Measurements from ENCODE around the gene PPP1R14B. TPM values are rescaled to one million over a fixed set of nuclear protein-coding genes. Genes with fewer than 3 reads are reported as not detected.
A peak's percentile ranks its signal among the peaks of the same experiment; 100 is the strongest.
"Not testable (repeated sequence)": the region's sequence is repeated elsewhere in the genome, so short reads cannot be mapped to it uniquely, and the experiment has no call there.

PPP1R14B gene
- total RNA-seq, 2 donors from 2014 or later, result 87.7 to 112 TPM

DNA sequence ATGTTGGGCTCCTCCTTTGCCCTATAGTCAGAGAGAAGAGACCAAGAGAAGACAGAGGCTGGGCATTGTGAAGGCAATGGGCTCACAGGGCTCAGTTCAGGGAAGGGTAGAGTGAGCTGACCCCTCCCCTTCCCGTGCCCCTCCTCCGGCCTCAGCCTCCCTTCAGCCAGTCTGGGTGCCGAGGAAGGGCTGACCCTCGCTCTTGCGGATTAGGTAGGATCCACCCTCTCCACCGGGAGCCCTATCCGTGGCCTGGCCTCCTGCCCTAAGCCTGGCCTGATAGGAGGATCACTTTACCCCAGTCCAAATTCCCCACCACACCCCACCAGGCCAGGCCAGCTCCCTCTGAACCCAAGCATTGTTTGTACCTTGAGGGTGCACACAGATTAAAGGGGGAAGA is 1.8 kb upstream of the PPP1R14B start:
- TF ChIP-seq, protein P1, sequence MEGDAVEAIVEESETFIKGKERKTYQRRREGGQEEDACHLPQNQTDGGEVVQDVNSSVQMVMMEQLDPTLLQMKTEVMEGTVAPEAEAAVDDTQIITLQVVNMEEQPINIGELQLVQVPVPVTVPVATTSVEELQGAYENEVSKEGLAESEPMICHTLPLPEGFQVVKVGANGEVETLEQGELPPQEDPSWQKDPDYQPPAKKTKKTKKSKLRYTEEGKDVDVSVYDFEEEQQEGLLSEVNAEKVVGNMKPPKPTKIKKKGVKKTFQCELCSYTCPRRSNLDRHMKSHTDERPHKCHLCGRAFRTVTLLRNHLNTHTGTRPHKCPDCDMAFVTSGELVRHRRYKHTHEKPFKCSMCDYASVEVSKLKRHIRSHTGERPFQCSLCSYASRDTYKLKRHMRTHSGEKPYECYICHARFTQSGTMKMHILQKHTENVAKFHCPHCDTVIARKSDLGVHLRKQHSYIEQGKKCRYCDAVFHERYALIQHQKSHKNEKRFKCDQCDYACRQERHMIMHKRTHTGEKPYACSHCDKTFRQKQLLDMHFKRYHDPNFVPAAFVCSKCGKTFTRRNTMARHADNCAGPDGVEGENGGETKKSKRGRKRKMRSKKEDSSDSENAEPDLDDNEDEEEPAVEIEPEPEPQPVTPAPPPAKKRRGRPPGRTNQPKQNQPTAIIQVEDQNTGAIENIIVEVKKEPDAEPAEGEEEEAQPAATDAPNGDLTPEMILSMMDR (IDR thresholded peaks at IDR 0.05), result no peak
- no peak for TF ChIP-seq POLR2A (IDR thresholded peaks at IDR 0.05)
- Histone ChIP-seq H3K9me3 (no peaks in the 10 kb centered on the region), H3K4me1 (peaks cover 53% of the 10 kb centered on the region), H3K4me3 (no peak overlapping the region), H3K27me3 (no peaks in the 10 kb centered on the region), H3K27ac (no peak overlapping the region), H3K36me3 (replicated peaks in 1 of 2; ENCODE audit: insufficient read depth in 1 of 2, low read depth in 2 of 2) (no peaks in the 10 kb centered on the region)
- DNase-seq, result no peak
- intact Hi-C loops (cut with DNase I), result no loop called here
- 78 to 80% methylated on average over 7 of the region's 7 CpGs for WGBS, 2 donors
- no peak for ATAC-seq

DNA sequence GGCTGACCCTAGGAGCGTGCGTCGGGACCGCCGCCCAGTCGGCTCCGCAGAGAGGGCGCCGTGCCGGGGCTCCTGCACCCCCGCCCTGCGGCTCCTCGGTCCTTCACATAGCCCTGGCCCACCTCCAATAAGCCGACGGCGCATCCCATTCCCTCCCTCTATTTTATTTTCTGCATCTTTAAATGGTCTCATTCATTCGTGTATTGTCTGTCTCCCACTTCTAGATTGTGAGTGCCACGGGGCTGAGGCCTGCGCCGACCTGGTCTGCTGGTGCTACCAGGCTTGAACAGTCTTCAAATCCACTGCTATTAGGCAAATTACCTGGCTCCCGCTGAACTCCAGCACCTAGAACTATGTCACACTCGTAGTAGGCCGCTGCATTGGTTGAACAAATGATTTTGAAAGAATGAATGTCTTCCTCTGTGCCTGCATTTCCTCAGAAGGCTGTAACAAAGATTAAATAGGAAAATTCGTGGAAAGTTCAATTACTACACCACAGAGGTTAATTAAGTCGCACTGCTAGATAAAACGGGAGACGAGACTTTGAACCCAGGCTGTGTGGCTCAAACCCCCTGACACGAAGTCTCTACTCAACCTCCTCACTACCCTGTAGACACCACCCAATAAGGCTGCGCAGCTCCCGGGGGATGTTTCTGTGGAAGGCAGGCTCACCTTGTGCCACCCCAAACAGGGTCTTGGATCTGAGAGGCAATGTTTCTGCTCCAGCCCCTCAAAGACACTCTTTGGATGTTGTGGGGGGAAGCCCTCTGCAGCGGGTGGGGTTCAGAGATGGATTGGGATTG is 1.2 kb upstream of the PPP1R14B start:
- no peak for ATAC-seq
- Histone ChIP-seq H3K9me3 (no peaks in the 10 kb centered on the region), H3K27ac (peak overlapping the region in 3 of 4 donors; percentile 58 to 90 (median 86)), H3K36me3 (replicated peaks in 1 of 2; ENCODE audit: insufficient read depth in 1 of 2, low read depth in 2 of 2) (no peaks in the 10 kb centered on the region), H3K4me1 (peaks cover 56% of the 10 kb centered on the region), H3K4me3 (peak overlapping the region in 1 of 2 donors; percentile 59), H3K27me3 (no peaks in the 10 kb centered on the region)
- TF ChIP-seq POLR2A (IDR thresholded peaks at IDR 0.05), result no peak
- TF ChIP-seq, protein P1 (IDR thresholded peaks at IDR 0.05), result no peak
- intact Hi-C loops (cut with DNase I), result no loop called here
- DNase-seq, result no peak
- 34 to 39% methylated on average over 25 to 31 of the region's 31 CpGs for WGBS, 2 donors

DNA sequence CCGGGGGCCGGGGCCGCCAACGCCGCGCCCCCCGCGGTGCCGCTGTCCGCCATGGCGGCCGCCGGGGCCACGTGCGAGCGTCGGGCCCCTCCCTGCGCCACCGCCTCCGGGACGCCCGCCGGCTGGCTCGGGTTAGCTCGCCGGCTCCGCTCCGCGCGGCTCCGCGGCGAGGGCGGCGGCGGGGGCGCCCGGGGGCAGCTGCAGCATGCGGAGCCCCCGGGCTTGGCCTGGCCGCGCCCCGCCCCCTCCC is 197 bp downstream of the PPP1R14B start:
- intact Hi-C loops (cut with DNase I); DNase-seq; H3K27me3 ChIP-seq; H3K9me3 ChIP-seq; H3K36me3 ChIP-seq (replicated peaks in 1 of 2; ENCODE audit: insufficient read depth in 1 of 2, low read depth in 2 of 2); H3K4me3 ChIP-seq: not testable (repeated sequence)
- H3K4me1 ChIP-seq, result peaks cover 52% of the 10 kb centered on the region
- H3K27ac ChIP-seq, result peak overlapping the region; percentile 91 to 94 (median 92)
- ATAC-seq, result peak; percentile 11
- 0% methylated on average over 8 of the region's 43 CpGs; no CpG with 5 or more reads in 1 of the 2 donors for WGBS, 2 donors
- TF ChIP-seq, protein P1 (IDR thresholded peaks at IDR 0.05), result peak in 2 of 7 experiments; percentile 1 to 15

DNA sequence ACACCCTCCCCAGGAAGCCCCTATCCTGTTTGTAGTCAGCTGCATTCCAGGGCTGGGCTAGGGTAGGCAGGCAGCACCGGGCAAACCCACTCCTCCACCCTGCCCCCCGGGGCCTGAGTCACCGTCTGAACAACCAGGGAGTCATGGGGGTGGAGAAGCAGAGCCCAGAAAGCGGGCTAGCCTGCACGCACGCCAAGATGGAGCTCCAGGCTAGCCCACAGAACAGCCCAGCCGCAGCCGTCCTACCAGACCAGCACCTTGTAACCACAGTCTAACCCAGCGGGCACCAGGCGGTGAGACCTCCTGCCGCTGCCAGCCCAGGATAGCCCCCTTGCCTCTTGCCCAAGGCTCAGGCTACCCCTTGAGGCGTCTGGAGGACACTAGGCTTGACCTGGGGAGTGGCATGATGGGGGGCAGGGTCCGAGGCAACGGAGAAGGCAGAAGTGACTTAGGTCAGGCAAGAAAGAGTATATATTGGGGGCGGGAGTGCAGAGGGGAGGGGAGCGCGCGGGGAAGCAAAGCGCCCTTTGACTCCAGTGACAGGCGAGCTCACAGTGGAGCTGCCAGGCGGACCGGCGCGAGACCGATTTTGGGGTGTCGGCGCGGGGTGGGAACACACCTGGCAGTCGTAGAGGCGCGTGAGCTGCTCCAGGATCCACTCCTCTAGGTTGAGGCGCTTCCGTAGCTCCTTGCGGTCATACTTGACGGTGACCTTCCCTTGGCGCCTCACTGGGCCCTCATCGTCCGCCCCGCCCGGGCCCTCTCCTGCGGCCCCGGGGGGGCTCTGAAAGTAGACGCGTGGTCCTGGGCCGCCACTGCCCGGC is 734 bp downstream of the PPP1R14B start:
- peaks cover 50% of the 10 kb centered on the region for H3K4me1 ChIP-seq
- intact Hi-C loops (cut with DNase I), result no loop called here
- peak; percentile 4 for ATAC-seq
- peak overlapping the region; percentile 67 to 84 for H3K4me3 ChIP-seq
- peak; percentile 68 to 75 (median 74) for TF ChIP-seq POLR2A (IDR thresholded peaks at IDR 0.05)
- TF ChIP-seq, protein P1 (IDR thresholded peaks at IDR 0.05), result peak in 1 of 7 experiments; percentile 17
- no peaks in the 10 kb centered on the region for H3K9me3 ChIP-seq
- H3K27ac ChIP-seq, result peak overlapping the region; percentile 91 to 94 (median 92)
- 1 to 2% methylated on average over 20 to 44 of the region's 46 CpGs for WGBS, 2 donors
- no peaks in the 10 kb centered on the region for H3K27me3 ChIP-seq
- H3K36me3 ChIP-seq (replicated peaks in 1 of 2; ENCODE audit: insufficient read depth in 1 of 2, low read depth in 2 of 2), result no peaks in the 10 kb centered on the region
- peak; percentile 80 to 91 (median 87) for DNase-seq
